Colonic mucosa (tissue), 4 donors: ENCODE results near the gene ABCA2. TPM values are rescaled to one million over a fixed set of nuclear protein-coding genes. Genes with fewer than 3 reads are reported as not detected.

Source experiments
- DNase-seq: peaks from one replicate; pipeline ENCODE4 v3.0.0-alpha.2; 2020
- H3K27ac ChIP-seq: fragments of 200-600 bp; one replicate; pipeline ENCODE4 v1.8.0; 2021
- H3K27me3 ChIP-seq: fragments of 200-600 bp; one replicate; pipeline ENCODE4 v1.8.0; 2021
- H3K36me3 ChIP-seq: fragments of 200-600 bp; one replicate; pipeline ENCODE4 v1.8.0; 2021
- H3K4me1 ChIP-seq: fragments of 200-600 bp; one replicate; pipeline ENCODE4 v1.8.0; 2021; ENCODE audit warnings: mild to moderate bottlenecking
- H3K4me3 ChIP-seq: fragments of 200-600 bp; one replicate; pipeline ENCODE4 v1.8.0; 2021
- H3K9ac ChIP-seq, 2 donors: one replicate each; pipeline ENCODE4 v1.7.0; 2013; ENCODE audit warnings: control low read depth in 2 of 2, low read depth in 2 of 2, low read length in 2 of 2
- H3K9me3 ChIP-seq: fragments of 200-600 bp; one replicate; pipeline ENCODE4 v1.8.0; 2021
- intact Hi-C: fragments of 100-400 bp; cut with DNase I; formaldehyde crosslinking; loops from one replicate; pipeline ENCODE4 v1.14.1; 2022
- total RNA-seq, 2 donors: library from RNA; stranded (reverse); fragmentation: NEBNext Ultra II Directional in 1 of 2; extraction: Animal tissue kit (Norgen Biotek cat#: 25700) in 1 of 2; gene quantifications; one replicate each; pipeline ENCODE4 v1.2.1, GENCODE V29; 2021
- TF ChIP-seq, protein P1 (sequence below): fragments of 200-600 bp; IDR thresholded peaks from one replicate; pipeline ENCODE4 v1.8.0; 2022; ENCODE audit warnings: antibody characterized with exemption, mild to moderate bottlenecking
- donor health status: healthy.
- donor health status: DM: no; HTN: no; CAD: no.
- donor health status: DM: no; HTN: no; CAD: no.

ABCA2 gene
- total RNA-seq, 2 donors from 2014 or later: 22.4 to 47.5 TPM

DNA sequence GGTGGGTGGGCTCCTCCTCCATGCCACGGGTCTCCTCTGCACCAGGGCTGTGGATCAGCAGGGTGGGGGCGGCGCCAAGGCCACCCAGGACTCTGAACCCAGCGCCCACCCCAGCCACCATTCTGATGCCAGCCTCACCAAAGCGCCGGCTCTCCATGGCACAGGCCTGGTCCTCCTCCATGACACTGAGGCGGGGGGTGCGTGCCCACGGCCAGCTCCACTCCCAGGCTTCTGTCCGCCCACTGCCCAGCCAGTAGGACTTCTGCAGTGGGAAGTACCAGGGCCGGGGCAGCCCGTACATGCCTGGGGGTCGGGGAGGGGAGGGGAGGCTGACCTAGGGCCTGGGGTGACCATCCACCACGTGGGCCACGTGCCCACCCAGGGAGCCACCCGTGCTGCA, 11.6 kb downstream of the ABCA2 start:
- H3K4me3 ChIP-seq: no peak overlapping the region
- no peak overlapping the region for H3K27ac ChIP-seq
- H3K4me1 ChIP-seq: peaks cover 1% of the 10 kb centered on the region
- DNase-seq: no peak
- H3K9ac ChIP-seq: no peak overlapping the region
- TF ChIP-seq, protein P1, sequence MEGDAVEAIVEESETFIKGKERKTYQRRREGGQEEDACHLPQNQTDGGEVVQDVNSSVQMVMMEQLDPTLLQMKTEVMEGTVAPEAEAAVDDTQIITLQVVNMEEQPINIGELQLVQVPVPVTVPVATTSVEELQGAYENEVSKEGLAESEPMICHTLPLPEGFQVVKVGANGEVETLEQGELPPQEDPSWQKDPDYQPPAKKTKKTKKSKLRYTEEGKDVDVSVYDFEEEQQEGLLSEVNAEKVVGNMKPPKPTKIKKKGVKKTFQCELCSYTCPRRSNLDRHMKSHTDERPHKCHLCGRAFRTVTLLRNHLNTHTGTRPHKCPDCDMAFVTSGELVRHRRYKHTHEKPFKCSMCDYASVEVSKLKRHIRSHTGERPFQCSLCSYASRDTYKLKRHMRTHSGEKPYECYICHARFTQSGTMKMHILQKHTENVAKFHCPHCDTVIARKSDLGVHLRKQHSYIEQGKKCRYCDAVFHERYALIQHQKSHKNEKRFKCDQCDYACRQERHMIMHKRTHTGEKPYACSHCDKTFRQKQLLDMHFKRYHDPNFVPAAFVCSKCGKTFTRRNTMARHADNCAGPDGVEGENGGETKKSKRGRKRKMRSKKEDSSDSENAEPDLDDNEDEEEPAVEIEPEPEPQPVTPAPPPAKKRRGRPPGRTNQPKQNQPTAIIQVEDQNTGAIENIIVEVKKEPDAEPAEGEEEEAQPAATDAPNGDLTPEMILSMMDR: no peak
- H3K9me3 ChIP-seq: no peaks in the 10 kb centered on the region
- no peaks in the 10 kb centered on the region for H3K36me3 ChIP-seq
- intact Hi-C loops: no loop called here
- H3K27me3 ChIP-seq: no peaks in the 10 kb centered on the region

DNA sequence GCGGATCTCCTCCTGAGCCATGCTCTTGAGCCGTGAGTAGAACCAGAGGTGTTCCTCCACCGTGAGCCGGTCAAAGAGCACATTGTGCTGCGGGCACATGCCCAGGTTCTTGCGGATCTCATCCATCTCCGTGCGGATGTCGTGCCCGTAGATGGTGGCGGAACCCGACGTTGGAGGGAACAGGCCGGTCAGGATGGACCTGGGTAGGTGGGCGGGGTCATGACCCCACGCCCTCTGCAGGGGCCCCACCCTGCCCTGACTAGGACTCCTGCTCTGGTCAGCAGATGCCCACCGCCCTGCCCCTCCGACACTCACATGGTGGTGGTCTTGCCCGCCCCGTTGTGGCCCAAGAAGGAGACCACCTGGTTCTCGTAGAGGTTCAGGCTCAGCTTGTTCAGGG, 12.1 kb downstream of the ABCA2 start:
- DNase-seq: no peak
- Histone ChIP-seq H3K36me3 (no peaks in the 10 kb centered on the region), H3K9ac (no peak overlapping the region), H3K9me3 (no peaks in the 10 kb centered on the region), H3K4me3 (no peak overlapping the region), H3K27ac (no peak overlapping the region), H3K27me3 (no peaks in the 10 kb centered on the region), H3K4me1 (no peaks in the 10 kb centered on the region)
- intact Hi-C loops: no loop called here
- TF ChIP-seq, protein P1: no peak

DNA sequence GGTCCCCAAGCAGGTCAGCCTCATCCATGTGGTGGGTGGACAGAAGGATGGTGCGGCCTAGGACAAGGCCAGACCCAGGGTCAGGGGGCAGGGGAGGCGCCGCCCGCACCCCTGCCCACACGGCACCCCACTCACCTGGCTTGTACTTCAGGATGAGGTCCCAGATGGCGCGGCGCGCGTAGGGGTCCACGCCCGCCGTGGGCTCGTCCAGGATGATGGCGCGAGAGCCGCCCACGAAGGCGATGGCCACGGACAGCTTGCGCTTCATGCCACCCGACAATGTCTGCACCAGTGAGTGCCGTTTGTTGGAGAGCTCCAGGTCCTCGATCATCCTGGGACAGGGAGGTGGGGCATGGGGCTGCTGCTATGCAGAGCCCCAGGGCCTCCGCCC, 12.5 kb downstream of the ABCA2 start:
- intact Hi-C loops: no loop called here
- Histone ChIP-seq H3K9ac (no peak overlapping the region), H3K4me1 (no peaks in the 10 kb centered on the region), H3K9me3 (no peaks in the 10 kb centered on the region), H3K27me3 (no peaks in the 10 kb centered on the region), H3K4me3 (no peak overlapping the region), H3K27ac (no peak overlapping the region), H3K36me3 (no peaks in the 10 kb centered on the region)
- TF ChIP-seq, protein P1: no peak
- DNase-seq: no peak

DNA sequence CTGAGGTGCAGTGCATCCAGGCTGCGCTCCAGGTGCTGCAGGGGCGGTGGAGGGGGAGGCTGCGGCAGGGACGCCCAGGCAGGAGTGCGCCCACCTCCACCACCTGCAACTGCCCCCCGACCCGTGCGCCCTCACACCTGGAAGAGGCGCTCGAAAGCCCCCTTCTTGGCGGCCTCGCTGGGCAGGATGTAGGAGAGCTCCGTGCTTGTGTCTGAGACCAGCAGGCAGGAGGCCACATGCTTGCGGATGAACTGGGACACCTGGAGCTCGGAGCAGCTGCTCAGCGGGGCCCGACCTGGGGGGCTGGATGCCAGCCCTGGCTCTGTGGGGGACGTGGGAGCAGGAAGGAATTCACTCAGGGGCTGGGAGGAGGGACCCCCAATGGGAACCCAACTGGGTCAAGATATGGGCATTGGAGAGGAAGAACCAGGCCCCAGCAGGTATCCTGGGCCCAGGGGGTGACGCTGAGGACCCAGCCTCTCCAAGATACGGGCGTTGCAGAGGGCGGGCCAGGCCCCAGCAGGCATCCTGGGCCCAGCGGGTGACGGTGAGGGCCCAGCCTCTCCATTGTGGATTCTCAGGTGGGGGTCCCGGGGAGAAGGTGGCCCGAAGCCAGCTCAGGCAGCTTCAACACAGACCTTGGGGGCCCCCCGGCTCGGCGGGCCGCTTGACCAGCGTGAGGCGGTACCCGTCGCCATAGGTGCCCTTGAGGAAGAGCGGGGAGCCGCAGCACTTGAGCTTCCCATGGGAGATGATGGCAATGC, 13.1 kb downstream of the ABCA2 start:
- no peak overlapping the region for H3K9ac ChIP-seq
- H3K27ac ChIP-seq: no peak overlapping the region
- H3K36me3 ChIP-seq: no peaks in the 10 kb centered on the region
- intact Hi-C loops: no loop called here
- H3K27me3 ChIP-seq: no peaks in the 10 kb centered on the region
- no peak overlapping the region for H3K4me3 ChIP-seq
- TF ChIP-seq, protein P1: no peak
- DNase-seq: no peak
- H3K4me1 ChIP-seq: no peaks in the 10 kb centered on the region
- H3K9me3 ChIP-seq: no peaks in the 10 kb centered on the region

DNA sequence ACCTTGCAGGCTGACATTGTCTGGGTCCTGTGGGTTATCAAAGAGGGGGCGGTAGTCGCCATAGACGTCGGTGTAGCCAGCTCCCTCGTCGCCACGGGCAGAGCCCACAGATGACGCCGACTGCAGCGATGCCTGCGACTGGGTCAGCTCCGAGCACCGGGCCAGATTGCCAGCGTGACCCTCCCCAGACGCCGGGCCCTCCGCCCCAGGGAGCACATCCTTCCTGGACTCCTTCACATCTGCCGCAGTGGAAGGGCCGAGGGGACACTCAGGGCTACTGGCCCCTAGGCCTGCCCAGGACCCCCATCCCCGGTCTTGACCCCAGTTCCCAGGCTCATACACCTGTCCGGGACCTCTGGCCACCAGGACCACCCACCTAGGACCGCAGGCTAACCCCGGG, 13.9 kb downstream of the ABCA2 start:
- DNase-seq: no peak
- H3K9me3 ChIP-seq: no peaks in the 10 kb centered on the region
- TF ChIP-seq, protein P1: no peak
- no peaks in the 10 kb centered on the region for H3K27me3 ChIP-seq
- no peak overlapping the region for H3K27ac ChIP-seq
- no peak overlapping the region for H3K4me3 ChIP-seq
- no peaks in the 10 kb centered on the region for H3K36me3 ChIP-seq
- H3K9ac ChIP-seq: no peak overlapping the region
- no peaks in the 10 kb centered on the region for H3K4me1 ChIP-seq
- intact Hi-C loops: no loop called here
